AG04449 (cell line): ENCODE data around the gene HYAL1.
A peak's percentile ranks its signal among the peaks of the same experiment; 100 is the strongest.

Experiments used
- CTCF ChIA-PET: fragments of 350-600 bp; formaldehyde crosslinking; extraction: SDS; loops from one replicate; lab custom pipeline; 2021; ENCODE audit warnings: antibody characterized with exemption; lab: Yijun Ruan, JAX
- POLR2A ChIA-PET: fragments of 400-600, 350-600 bp; formaldehyde crosslinking; extraction: SDS; loops from one replicate; lab custom pipeline; 2020; ENCODE audit warnings: antibody characterized with exemption, inconsistent platforms; lab: Yijun Ruan, JAX
- DNase-seq: peaks from one replicate; pipeline ENCODE4 v3.0.0-alpha.2; 2010; ENCODE audit warnings: low read depth, low spot score
- H3K4me3 ChIP-seq: 2 replicates; pipeline ENCODE4 v1.5.1; 2011; ENCODE audit warnings: low read depth, mild to moderate bottlenecking, control low read depth, low read length
- TF ChIP-seq, protein P1 (sequence below): IDR thresholded peaks from one replicate; pipeline ENCODE4 v1.5.1; 2011; ENCODE audit warnings: mild to moderate bottlenecking, moderate library complexity, low read length, control low read depth, inconsistent platforms; ENCODE audit not compliant: insufficient read depth; ENCODE audit errors: missing control alignments

Gene HYAL1

DNA sequence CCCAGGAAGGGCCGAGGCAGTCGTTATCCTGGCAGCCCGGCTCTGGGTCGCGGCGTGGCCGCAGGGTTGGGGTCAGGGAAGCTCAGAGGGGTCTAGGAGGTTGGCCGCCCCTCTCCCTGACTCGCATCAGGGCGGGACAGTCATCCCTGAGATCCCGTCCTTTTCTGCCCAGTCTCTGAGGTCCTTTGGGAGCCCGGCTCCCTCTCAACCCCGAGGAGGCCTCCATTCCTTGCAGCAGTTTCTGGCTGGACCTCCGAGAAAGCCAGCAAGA, 18.7 kb upstream of the HYAL1 start:
- DNase-seq, result no peak

DNA sequence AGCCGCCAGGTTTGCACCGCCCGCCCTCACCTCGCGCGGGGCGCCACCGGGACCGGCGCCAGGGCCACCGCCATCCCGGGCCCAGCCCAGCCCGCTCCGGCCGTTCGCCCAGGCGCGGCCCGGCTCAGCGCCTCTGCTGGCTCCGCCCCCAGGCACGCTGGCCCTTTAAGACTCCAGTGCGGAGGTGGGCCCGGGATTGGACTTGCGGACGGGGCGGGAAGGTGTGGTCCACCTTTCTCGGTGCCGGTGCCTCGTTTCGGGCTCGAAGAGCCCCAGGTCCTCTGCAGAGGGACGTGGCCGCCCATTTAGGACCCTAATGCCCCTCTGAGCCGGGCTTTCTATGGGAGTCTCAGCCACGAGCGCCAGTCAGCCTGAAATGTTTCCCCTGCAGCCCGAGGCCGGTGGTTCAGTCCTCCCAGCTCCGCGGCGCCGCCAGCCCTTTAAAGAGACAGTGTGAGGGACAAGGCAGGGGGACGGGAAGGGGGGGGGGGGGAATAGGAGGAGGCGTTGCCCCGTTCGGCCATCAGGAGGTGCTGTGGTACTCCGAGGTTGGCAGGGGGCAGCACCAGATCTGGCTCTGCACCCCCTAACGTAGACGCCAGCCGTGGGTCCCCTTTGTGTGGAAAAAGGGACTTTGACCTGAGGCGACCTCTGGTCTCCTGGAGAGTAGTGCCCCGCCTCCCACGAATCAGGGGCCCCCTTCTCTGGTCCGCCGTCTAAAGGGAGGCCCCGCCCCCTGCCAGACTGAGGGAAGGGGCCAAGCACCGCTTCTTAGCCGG, 18.2 kb upstream of the HYAL1 start:
- H3K4me3 ChIP-seq, result peak overlapping the region; percentile 73
- ChIA-PET CTCF (interaction anchor here (0.6 to 3.5 kb wide), 11 partner anchors 7 to 247 kb away, joined by 3 to 37 read pairs (median 7); partner anchors contain the start of gene HEMK1), POLR2A (interaction anchor here (1.0 to 1.4 kb wide), 2 partner anchors 12 to 16 kb away, joined by 3 read pairs; no protein-coding TSS in a partner anchor)
- DNase-seq, result no peak
- TF ChIP-seq, protein P1, sequence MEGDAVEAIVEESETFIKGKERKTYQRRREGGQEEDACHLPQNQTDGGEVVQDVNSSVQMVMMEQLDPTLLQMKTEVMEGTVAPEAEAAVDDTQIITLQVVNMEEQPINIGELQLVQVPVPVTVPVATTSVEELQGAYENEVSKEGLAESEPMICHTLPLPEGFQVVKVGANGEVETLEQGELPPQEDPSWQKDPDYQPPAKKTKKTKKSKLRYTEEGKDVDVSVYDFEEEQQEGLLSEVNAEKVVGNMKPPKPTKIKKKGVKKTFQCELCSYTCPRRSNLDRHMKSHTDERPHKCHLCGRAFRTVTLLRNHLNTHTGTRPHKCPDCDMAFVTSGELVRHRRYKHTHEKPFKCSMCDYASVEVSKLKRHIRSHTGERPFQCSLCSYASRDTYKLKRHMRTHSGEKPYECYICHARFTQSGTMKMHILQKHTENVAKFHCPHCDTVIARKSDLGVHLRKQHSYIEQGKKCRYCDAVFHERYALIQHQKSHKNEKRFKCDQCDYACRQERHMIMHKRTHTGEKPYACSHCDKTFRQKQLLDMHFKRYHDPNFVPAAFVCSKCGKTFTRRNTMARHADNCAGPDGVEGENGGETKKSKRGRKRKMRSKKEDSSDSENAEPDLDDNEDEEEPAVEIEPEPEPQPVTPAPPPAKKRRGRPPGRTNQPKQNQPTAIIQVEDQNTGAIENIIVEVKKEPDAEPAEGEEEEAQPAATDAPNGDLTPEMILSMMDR, result peak; percentile 60

More for the DNA sequence above, 18.7 kb upstream of the HYAL1 start:
- CTCF ChIA-PET, result interaction anchor here (1.0 to 3.5 kb wide), 11 partner anchors 8 to 247 kb away, joined by 3 to 37 read pairs (median 7); partner anchors contain the start of genes HEMK1, HYAL3 and NAA80
- TF ChIP-seq, protein P1, result no peak
- peak overlapping the region; percentile 73 for H3K4me3 ChIP-seq
- POLR2A ChIA-PET, result interaction anchor here (1.0 to 1.4 kb wide), 2 partner anchors 11 to 15 kb away, joined by 3 read pairs; no protein-coding TSS in a partner anchor

DNA sequence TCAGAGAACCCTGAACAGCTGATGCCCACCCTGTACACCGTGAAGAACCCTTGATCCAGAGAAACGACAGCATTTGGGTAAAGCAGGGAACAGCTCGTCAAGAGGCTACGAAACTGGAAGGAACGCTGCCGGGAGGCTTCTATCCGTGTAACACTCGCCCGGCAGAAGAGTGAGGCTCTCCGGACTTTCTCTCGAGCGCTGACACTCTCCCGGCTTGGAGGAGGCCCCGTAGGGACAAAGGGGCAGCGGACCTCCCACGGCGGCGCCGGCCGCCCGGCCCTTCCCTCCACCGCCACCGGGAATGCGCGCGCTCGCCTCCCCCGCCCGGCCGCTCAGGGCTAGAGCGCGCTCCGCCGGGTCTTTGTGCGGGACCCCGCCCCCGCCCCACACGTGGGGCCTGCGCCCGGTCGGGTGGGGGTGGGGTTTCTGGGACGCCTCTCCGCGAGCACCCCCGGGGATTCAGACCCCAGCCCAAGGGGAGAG, 17.5 kb upstream of the HYAL1 start:
- POLR2A ChIA-PET, result no interaction called here
- TF ChIP-seq, protein P1, result no peak
- CTCF ChIA-PET, result interaction anchor here (0.6 to 3.5 kb wide), 6 partner anchors 10 to 129 kb away, joined by 3 to 11 read pairs (median 6); partner anchors contain the start of genes HYAL3 and NAA80
- H3K4me3 ChIP-seq, result peak overlapping the region; percentile 73
- no peak for DNase-seq

DNA sequence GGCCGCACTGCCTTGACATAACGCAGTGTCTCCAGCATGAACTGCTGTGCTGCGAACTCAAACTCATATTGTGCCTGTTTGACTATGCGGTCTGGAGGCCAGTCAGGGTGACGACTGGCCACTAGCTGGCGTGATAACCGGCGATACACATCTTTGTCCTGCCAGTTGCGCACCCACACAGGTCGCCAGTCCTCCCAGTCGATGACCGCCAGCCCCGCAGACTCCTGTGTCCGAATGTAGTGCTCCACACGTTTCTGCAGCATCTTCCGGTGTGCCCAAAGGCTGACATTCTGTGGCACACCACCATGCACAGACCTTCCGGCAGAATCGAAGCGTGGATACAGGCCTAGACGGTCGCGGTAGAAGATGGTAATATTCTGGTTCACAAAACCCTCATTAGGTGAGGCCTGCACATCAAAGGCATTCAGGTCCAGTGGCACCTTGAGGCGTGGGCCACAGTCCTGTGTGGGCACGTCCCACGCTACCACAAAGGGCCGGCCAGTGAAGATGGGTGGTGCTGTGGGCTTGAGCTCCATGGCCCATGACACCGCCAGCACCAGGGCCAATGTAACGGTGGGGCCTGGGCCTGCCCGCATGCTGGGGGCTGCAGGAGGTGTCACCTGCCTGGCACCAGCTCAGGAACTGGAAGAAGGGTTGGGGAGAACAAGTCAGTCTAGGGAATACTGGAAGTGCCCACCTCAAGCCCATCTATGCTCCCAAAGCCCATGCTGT, 16.7 kb upstream of the HYAL1 start:
- H3K4me3 ChIP-seq, result peak overlapping the region; percentile 73
- POLR2A ChIA-PET, result no interaction called here
- CTCF ChIA-PET, result interaction anchor here (0.7 to 3.5 kb wide), 5 partner anchors 21 to 156 kb away, joined by 3 to 11 read pairs (median 3); partner anchors contain the start of genes HYAL3 and NAA80
- TF ChIP-seq, protein P1, result no peak
- no peak for DNase-seq

DNA sequence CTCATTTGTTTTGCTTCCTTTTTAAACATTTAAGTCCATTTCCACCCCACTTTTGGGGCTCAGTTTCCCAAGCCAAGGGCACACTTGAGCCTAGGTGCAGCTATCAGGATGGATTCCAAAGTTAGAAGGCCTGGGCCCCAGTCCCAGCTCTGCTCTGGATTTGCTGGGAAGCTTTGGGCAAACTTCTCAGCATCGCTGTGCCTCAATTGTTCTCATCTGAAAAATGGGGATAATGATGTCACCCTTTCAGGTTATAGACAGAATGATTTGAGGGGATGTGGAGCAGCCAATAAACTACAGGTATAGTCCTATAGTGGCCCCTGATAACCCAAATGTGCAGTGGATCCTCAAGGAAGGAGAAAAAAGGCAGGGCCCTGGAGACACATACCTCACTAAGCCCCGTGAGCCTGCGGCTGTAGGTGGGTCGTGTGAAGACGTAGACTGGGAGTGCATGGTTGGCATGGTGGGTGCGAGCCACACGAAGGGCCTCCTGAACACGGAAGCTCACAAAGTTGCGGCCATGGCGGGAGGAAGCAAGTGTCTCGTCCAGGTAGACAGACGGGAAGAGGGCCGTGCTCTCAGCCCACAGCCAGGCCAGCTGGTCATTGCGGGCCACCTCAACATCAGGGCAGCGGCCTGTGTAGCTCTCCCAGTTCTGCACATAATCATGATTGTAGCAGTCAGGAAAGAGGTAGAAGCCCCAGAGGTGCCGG, 16.0 kb upstream of the HYAL1 start:
- POLR2A ChIA-PET, result no interaction called here
- TF ChIP-seq, protein P1, result no peak
- no peak for DNase-seq
- H3K4me3 ChIP-seq, result no peak overlapping the region
- CTCF ChIA-PET, result interaction anchor here (0.9 to 3.5 kb wide), 3 partner anchors 20 to 156 kb away, joined by 3 to 11 read pairs (median 7); partner anchors contain the start of genes HYAL3 and NAA80
